SU-DHL-6 (cell line): ENCODE data around the gene DPEP1.

Source experiments
- H2AFZ ChIP-seq: fragments of 200-600 bp; sonication (generic); 2 replicates; pipeline ENCODE4 v1.6.1; 2014; ENCODE audit warnings: low read depth, mild to moderate bottlenecking, moderate library complexity, mixed read lengths, antibody characterized with exemption, low read length; ENCODE audit not compliant: severe bottlenecking
- H3F3A ChIP-seq: fragments of 200-600 bp; shearing (Covaris generic); 2 replicates; pipeline ENCODE4 v1.6.0; 2016; ENCODE audit warnings: antibody characterized with exemption, mild to moderate bottlenecking; ENCODE audit not compliant: insufficient read depth
- H3K27ac ChIP-seq: fragments of 200-600 bp; sonication (generic); 2 replicates; pipeline ENCODE4 v1.5.1; 2016; ENCODE audit warnings: low read depth, mild to moderate bottlenecking, low read length, moderate library complexity, mixed read lengths
- H3K27me3 ChIP-seq: fragments of 200-600 bp; sonication (generic), shearing (Covaris generic); 2 replicates; pipeline ENCODE4 v1.6.0; 2014; ENCODE audit warnings: mild to moderate bottlenecking, low read length
- H3K36me3 ChIP-seq: fragments of 200-600 bp; sonication (generic); 2 replicates; pipeline ENCODE4 v1.6.1; 2014; ENCODE audit warnings: mild to moderate bottlenecking, low read length, mixed read lengths
- H3K4me2 ChIP-seq: fragments of 300-600, 200-600 bp; shearing (Covaris generic), sonication (generic); 2 replicates; pipeline ENCODE4 v1.6.0; 2014; ENCODE audit warnings: low read length, low read depth, mild to moderate bottlenecking; ENCODE audit not compliant: poor library complexity, severe bottlenecking
- H3K4me3 ChIP-seq: fragments of 200-600 bp; sonication (generic); 2 replicates; pipeline ENCODE4 v1.5.1; 2014; ENCODE audit warnings: antibody characterized with exemption, low read length, mild to moderate bottlenecking, mixed read lengths; ENCODE audit not compliant: insufficient read depth, poor library complexity, severe bottlenecking
- H3K79me2 ChIP-seq: fragments of 200-600 bp; sonication (generic); 2 replicates; pipeline ENCODE4 v1.6.1; 2014; ENCODE audit warnings: mild to moderate bottlenecking, low read length, moderate library complexity; ENCODE audit not compliant: insufficient read depth
- H3K9ac ChIP-seq: fragments of 200-600 bp; sonication (generic); 2 replicates; pipeline ENCODE4 v1.7.0; 2014; ENCODE audit warnings: mild to moderate bottlenecking, low read length
- H3K9me2 ChIP-seq: fragments of 200-600 bp; sonication (generic); replicated peaks from 2 replicates; pipeline ENCODE4 v1.6.1; 2014; ENCODE audit warnings: low read length; ENCODE audit not compliant: insufficient read depth
- H3K9me3 ChIP-seq: fragments of 200-600 bp; sonication (generic); 2 replicates; pipeline ENCODE4 v1.6.1; 2014; ENCODE audit warnings: low read length, mixed read lengths; ENCODE audit not compliant: insufficient read depth
- H4K20me1 ChIP-seq: fragments of 200-600 bp; sonication (generic); 2 replicates; pipeline ENCODE4 v1.6.1; 2014; ENCODE audit warnings: low read depth, mild to moderate bottlenecking, antibody characterized with exemption, low read length, moderate library complexity, mixed read lengths
- EZH2phosphoT487 ChIP-seq: fragments of 200-600 bp; sonication (generic), shearing (Covaris generic); conservative IDR thresholded peaks from 2 replicates; pipeline ENCODE4 v1.6.1; 2018; ENCODE audit warnings: mild to moderate bottlenecking, antibody characterized with exemption, low read length, moderate library complexity, mixed read lengths
- TF ChIP-seq, protein P1 (sequence below): fragments of 200-600 bp; sonication (generic); IDR thresholded peaks from one replicate; pipeline ENCODE4 v1.5.1; 2017; ENCODE audit warnings: antibody characterized with exemption, mild to moderate bottlenecking, low read length, moderate library complexity; ENCODE audit not compliant: insufficient read depth, poor library complexity, severe bottlenecking

Gene DPEP1

GRCh38 chr16:89565506-89566372, 47.7 kb upstream of the DPEP1 start:
- peaks cover 64% of the 10 kb centered on the region for H3F3A ChIP-seq
- no peaks in the 10 kb centered on the region for H3K9me2 ChIP-seq
- no peak overlapping the region for H3K4me3 ChIP-seq
- H3K9me3 ChIP-seq, result no peaks in the 10 kb centered on the region
- peak overlapping the region; percentile 9 for H3K4me2 ChIP-seq
- H4K20me1 ChIP-seq, result peaks cover 19% of the 10 kb centered on the region
- no peak overlapping the region for H3K27ac ChIP-seq
- TF ChIP-seq, protein P1, sequence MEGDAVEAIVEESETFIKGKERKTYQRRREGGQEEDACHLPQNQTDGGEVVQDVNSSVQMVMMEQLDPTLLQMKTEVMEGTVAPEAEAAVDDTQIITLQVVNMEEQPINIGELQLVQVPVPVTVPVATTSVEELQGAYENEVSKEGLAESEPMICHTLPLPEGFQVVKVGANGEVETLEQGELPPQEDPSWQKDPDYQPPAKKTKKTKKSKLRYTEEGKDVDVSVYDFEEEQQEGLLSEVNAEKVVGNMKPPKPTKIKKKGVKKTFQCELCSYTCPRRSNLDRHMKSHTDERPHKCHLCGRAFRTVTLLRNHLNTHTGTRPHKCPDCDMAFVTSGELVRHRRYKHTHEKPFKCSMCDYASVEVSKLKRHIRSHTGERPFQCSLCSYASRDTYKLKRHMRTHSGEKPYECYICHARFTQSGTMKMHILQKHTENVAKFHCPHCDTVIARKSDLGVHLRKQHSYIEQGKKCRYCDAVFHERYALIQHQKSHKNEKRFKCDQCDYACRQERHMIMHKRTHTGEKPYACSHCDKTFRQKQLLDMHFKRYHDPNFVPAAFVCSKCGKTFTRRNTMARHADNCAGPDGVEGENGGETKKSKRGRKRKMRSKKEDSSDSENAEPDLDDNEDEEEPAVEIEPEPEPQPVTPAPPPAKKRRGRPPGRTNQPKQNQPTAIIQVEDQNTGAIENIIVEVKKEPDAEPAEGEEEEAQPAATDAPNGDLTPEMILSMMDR, result peak; percentile 58
- no peak for TF ChIP-seq EZH2phosphoT487
- peaks cover 31% of the 10 kb centered on the region for H3K36me3 ChIP-seq
- no peak overlapping the region for H2AFZ ChIP-seq
- peak overlapping the region; percentile 2; the same call in 1 of the 2 replicates for H3K9ac ChIP-seq
- H3K27me3 ChIP-seq, result no peaks in the 10 kb centered on the region
- H3K79me2 ChIP-seq, result peaks cover 18% of the 10 kb centered on the region

- H4K20me1 ChIP-seq, result peaks cover 4% of the 10 kb centered on the region; the same call in 1 of the 2 replicates
- H3K27me3 ChIP-seq, result no peaks in the 10 kb centered on the region
- no peak overlapping the region for H3K4me2 ChIP-seq
- peaks cover 44% of the 10 kb centered on the region for H3F3A ChIP-seq
- H3K36me3 ChIP-seq, result peaks cover 12% of the 10 kb centered on the region
- H3K4me3 ChIP-seq, result no peak overlapping the region
- no peak overlapping the region for H3K27ac ChIP-seq
- H3K79me2 ChIP-seq, result no peaks in the 10 kb centered on the region
- H3K9me3 ChIP-seq, result no peaks in the 10 kb centered on the region
- H3K9ac ChIP-seq, result no peak overlapping the region
- H2AFZ ChIP-seq, result no peak overlapping the region
- H3K9me2 ChIP-seq, result no peaks in the 10 kb centered on the region
- TF ChIP-seq EZH2phosphoT487, result no peak
- TF ChIP-seq, protein P1, result no peak
These were observed 45.5 kb upstream of the DPEP1 start for GRCh38 chr16:89567656-89568594.

DNA sequence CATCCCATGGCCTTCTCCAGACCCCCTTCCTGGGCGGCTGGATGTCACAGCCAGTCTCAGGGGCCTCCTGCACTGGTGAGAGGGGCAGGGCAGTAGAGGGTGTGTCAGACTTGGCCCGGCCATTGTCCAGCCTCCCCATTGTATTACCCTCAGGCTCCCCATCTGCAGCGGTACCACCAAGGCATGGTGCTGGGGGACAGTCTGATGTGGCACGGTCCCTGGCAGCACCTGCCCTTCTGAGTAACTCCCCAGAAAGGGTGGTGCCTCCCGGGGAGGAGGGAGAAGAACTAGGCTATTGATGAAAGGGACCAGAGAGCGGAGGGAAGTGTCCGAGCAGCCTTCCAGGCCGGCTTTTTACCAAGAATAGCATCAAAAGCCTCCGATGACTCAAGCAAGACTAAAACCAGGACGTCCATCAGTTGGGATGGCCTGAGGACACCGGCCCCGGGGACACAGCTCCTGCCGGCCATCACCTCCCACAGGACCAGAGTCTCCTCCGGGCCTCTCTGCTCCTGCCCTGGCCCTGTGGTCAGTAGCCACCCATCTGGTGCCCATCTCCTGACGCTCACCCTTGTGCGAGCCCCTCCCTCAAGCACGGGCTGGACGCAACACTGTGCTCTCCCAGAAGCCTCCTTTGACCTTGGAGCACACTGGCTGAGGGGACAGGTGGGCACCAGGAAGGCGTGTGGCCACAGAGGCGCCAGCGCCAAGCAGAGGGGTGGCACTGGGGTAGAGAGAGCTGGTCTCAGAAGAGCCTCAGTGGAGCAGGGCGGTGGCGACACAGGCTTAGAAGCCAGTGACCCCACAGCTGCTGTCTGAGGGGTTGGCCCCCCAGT, 43.7 kb upstream of the DPEP1 start:
- H3K27me3 ChIP-seq, result no peaks in the 10 kb centered on the region
- TF ChIP-seq, protein P1, result no peak
- TF ChIP-seq EZH2phosphoT487, result no peak
- peaks cover 26% of the 10 kb centered on the region for H3F3A ChIP-seq
- no peaks in the 10 kb centered on the region for H3K36me3 ChIP-seq
- no peaks in the 10 kb centered on the region for H3K9me2 ChIP-seq
- no peak overlapping the region for H3K4me2 ChIP-seq
- no peaks in the 10 kb centered on the region for H3K9me3 ChIP-seq
- H3K9ac ChIP-seq, result no peak overlapping the region
- no peaks in the 10 kb centered on the region for H4K20me1 ChIP-seq
- H3K79me2 ChIP-seq, result no peaks in the 10 kb centered on the region
- H2AFZ ChIP-seq, result no peak overlapping the region
- H3K4me3 ChIP-seq, result no peak overlapping the region
- H3K27ac ChIP-seq, result no peak overlapping the region
